Mucosa of stomach (tissue), 1 donor: ENCODE results near the gene NINL.

Source experiments
- H3K27me3 ChIP-seq: one replicate; pipeline ENCODE4 v1.7.0; 2013; ENCODE audit warnings: mild to moderate bottlenecking, low read length; ENCODE audit not compliant: control insufficient read depth, insufficient read depth
- H3K36me3 ChIP-seq: one replicate; pipeline ENCODE4 v1.7.0; 2013; ENCODE audit warnings: low read length; ENCODE audit not compliant: control insufficient read depth, insufficient read depth
- H3K4me1 ChIP-seq: one replicate; pipeline ENCODE4 v1.7.0; 2013; ENCODE audit warnings: mild to moderate bottlenecking, low read length; ENCODE audit not compliant: control insufficient read depth, insufficient read depth
- H3K4me3 ChIP-seq: one replicate; pipeline ENCODE4 v1.7.0; 2013; ENCODE audit warnings: low read length
- H3K9ac ChIP-seq: one replicate; pipeline ENCODE4 v1.7.0; 2013; ENCODE audit warnings: mild to moderate bottlenecking, low read length, moderate library complexity
- H3K9me3 ChIP-seq: one replicate; pipeline ENCODE4 v1.7.0; 2013; ENCODE audit warnings: mild to moderate bottlenecking, low read length, moderate library complexity; ENCODE audit not compliant: control insufficient read depth
- donor health status: Pancreatic carcinoma.

The NINL gene

DNA sequence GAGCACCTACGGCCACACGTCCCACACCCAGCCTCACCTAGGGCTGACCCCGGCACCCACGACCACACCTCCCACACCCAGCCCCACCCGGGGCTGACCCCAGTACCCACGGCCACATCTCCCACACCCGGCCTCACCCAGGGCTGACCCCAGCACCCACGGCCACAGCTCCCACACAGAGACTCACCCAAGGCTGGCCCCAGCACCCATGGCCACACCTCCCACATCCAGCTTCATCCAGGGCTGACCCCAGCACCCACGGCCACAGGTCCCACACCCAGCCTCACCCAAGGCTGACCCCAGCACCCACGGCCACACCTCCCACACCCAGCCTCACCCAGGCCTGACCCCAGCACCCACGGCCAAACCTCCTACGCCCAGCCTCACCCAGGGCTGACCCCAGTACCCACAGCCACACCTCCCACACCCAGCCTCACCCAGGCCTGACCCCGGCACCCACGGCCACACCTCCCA, 36.7 kb downstream of the NINL start:
- Histone ChIP-seq H3K4me3 (no peak overlapping the region), H3K4me1 (peaks cover 30% of the 10 kb centered on the region), H3K9ac (no peak overlapping the region), H3K36me3 (no peaks in the 10 kb centered on the region), H3K9me3 (no peaks in the 10 kb centered on the region), H3K27me3 (no peaks in the 10 kb centered on the region)

GRCh38 chr20:25547999-25548398, 37.3 kb downstream of the NINL start:
- H3K4me3 ChIP-seq: no peak overlapping the region
- H3K36me3 ChIP-seq: no peaks in the 10 kb centered on the region
- H3K4me1 ChIP-seq: peaks cover 30% of the 10 kb centered on the region
- H3K9me3 ChIP-seq: no peaks in the 10 kb centered on the region
- no peak overlapping the region for H3K9ac ChIP-seq
- no peaks in the 10 kb centered on the region for H3K27me3 ChIP-seq

DNA sequence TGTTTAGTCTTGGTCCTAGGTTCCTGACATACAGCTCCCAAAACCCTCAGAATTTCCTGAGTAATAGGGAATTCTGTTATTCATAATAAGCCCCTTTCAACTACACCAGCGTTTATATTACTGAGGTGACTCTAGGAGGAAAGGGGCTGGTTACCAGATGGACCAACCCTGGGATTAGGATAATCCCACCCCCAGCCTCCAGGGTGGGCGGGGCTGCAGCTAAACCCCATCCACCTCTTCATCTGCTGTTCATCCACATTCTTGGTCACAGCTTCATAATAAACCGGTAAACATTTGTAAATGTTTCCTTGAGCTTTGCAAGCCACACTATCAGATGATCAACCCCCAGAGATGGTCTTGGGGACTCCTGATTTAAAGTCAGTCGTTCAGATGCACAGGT, 38.3 kb downstream of the NINL start:
- no peaks in the 10 kb centered on the region for H3K27me3 ChIP-seq
- no peak overlapping the region for H3K9ac ChIP-seq
- no peak overlapping the region for H3K4me3 ChIP-seq
- H3K9me3 ChIP-seq: no peaks in the 10 kb centered on the region
- H3K36me3 ChIP-seq: no peaks in the 10 kb centered on the region
- peaks cover 30% of the 10 kb centered on the region for H3K4me1 ChIP-seq

DNA sequence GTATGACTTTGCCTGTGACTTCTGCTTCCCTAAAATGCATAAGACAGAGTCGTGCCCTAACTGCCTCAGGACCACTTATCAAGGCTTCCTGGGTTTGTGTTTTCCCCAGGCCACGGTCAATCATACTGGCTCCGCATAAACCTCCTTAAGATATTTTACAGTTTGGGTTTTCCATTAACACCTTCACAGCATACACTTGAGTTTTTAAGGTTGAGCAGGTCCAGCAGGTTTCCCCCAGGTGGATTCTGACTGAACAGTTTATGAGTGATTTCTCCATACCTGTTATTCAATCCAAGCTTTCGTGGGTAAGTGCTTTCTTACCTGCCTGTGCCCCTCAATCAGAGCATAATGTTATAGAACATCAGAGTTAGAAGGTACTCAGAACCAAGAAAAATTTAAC, 39.3 kb downstream of the NINL start:
- H3K27me3 ChIP-seq: no peaks in the 10 kb centered on the region
- no peak overlapping the region for H3K4me3 ChIP-seq
- no peaks in the 10 kb centered on the region for H3K36me3 ChIP-seq
- H3K9ac ChIP-seq: no peak overlapping the region
- peaks cover 24% of the 10 kb centered on the region for H3K4me1 ChIP-seq
- no peaks in the 10 kb centered on the region for H3K9me3 ChIP-seq

- H3K27me3 ChIP-seq: no peaks in the 10 kb centered on the region
- no peaks in the 10 kb centered on the region for H3K9me3 ChIP-seq
- peaks cover 23% of the 10 kb centered on the region for H3K4me1 ChIP-seq
- no peak overlapping the region for H3K9ac ChIP-seq
- no peak overlapping the region for H3K4me3 ChIP-seq
- H3K36me3 ChIP-seq: no peaks in the 10 kb centered on the region
Observed at GRCh38 chr20:25545171-25545570, 40.2 kb downstream of the NINL start.

GRCh38 chr20:25544734-25545133, 40.6 kb downstream of the NINL start:
- Histone ChIP-seq H3K9ac (no peak overlapping the region), H3K27me3 (no peaks in the 10 kb centered on the region), H3K4me1 (peaks cover 19% of the 10 kb centered on the region), H3K9me3 (no peaks in the 10 kb centered on the region), H3K36me3 (no peaks in the 10 kb centered on the region), H3K4me3 (no peak overlapping the region)

GRCh38 chr20:25544311-25544710, 41.0 kb downstream of the NINL start:
- no peaks in the 10 kb centered on the region for H3K27me3 ChIP-seq
- H3K4me1 ChIP-seq: peaks cover 15% of the 10 kb centered on the region
- H3K9me3 ChIP-seq: no peaks in the 10 kb centered on the region
- H3K9ac ChIP-seq: no peak overlapping the region
- H3K36me3 ChIP-seq: no peaks in the 10 kb centered on the region
- H3K4me3 ChIP-seq: no peak overlapping the region

GRCh38 chr20:25543068-25543467, 42.3 kb downstream of the NINL start:
- no peak overlapping the region for H3K9ac ChIP-seq
- H3K36me3 ChIP-seq: no peaks in the 10 kb centered on the region
- H3K9me3 ChIP-seq: no peaks in the 10 kb centered on the region
- peaks cover 2% of the 10 kb centered on the region for H3K4me1 ChIP-seq
- H3K4me3 ChIP-seq: no peak overlapping the region
- no peaks in the 10 kb centered on the region for H3K27me3 ChIP-seq

DNA sequence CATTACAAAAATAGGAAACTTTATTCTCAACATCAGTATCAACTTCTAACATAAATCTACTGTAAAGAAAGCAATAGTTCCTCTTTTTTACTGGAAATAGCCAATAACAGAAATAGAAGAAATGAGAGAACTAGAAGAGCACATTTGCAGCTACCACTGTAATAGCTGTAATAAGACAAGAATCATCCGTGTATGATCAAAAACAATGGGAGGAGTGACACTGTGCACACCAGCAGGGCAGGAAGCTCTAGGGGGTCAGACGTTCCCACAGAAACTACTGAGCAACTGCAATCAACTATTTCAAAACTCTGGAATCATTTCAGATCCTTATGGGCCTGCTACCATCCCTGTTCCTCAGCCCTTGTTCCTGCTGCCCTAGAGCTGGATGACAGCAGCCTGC, 43.7 kb downstream of the NINL start:
- Histone ChIP-seq H3K9ac (no peak overlapping the region), H3K9me3 (no peaks in the 10 kb centered on the region), H3K4me1 (no peaks in the 10 kb centered on the region), H3K36me3 (no peaks in the 10 kb centered on the region), H3K4me3 (no peak overlapping the region), H3K27me3 (no peaks in the 10 kb centered on the region)

GRCh38 chr20:25539742-25540672, 45.3 kb downstream of the NINL start:
- Histone ChIP-seq H3K9me3 (no peaks in the 10 kb centered on the region), H3K27me3 (no peaks in the 10 kb centered on the region), H3K9ac (peak overlapping the region; percentile 4), H3K4me3 (no peak overlapping the region), H3K36me3 (no peaks in the 10 kb centered on the region), H3K4me1 (no peaks in the 10 kb centered on the region)

DNA sequence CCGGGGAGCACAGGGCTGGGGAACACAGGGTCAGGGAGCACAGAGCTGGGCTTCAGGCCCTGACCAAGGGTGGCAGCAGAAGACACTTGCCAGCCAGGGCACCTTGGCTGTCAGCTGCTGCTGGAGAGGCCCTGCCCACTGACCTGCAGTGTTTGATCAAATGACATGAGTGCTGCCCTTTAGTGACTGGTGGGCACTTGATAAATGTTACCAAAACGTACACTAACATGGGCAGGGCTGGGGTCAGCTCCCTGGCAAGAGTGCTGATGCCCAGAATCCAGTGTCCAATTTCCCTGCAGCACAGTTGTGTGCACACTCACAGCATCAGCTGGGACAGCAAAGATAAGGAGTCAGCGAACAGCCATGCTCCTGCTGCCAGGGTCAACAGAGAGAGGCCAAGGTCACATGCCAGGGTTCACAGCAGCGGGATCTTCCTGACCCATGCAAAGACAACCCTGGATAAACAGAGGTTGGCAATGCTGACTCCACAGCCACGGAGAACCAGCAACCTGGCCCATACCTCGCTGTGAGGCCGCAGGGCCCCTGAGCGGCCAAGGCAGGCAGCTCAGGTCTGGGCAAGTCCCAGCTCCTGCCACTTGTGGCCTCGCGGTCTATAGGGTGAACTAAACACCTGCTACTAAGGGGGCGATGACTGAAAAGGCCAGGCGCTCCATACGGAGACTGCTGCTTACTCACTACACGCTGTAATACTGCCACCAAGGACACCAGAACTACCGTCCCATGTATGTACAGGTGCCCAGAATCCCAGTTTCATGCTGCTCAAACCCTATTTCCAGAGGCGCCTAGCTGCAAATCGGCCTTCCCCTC, 46.3 kb downstream of the NINL start:
- Histone ChIP-seq H3K4me3 (no peak overlapping the region), H3K9ac (peak overlapping the region; percentile 4), H3K27me3 (no peaks in the 10 kb centered on the region), H3K4me1 (no peaks in the 10 kb centered on the region), H3K36me3 (no peaks in the 10 kb centered on the region), H3K9me3 (no peaks in the 10 kb centered on the region)

DNA sequence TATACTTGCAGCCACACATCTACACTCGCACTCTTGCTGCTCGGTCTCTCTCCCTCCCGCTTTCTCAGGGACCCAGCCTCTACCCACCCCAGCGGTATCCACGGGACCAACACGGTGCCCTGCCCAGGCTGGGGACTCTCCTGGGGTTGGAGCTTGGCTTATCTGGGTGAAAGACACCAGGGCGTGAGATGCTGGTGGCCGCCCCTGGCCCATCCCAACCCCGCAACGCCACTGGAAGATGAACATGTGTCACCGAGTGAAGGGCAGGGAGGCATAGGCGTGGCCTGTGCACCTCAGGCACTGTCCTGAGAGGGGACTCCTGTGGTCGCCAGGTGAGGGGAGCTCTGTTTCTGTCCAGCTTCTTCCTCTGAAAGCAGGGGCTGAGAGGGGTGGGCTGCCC, 47.4 kb downstream of the NINL start:
- H3K9me3 ChIP-seq: no peaks in the 10 kb centered on the region
- no peaks in the 10 kb centered on the region for H3K27me3 ChIP-seq
- H3K4me1 ChIP-seq: no peaks in the 10 kb centered on the region
- H3K4me3 ChIP-seq: no peak overlapping the region
- H3K9ac ChIP-seq: no peak overlapping the region
- H3K36me3 ChIP-seq: no peaks in the 10 kb centered on the region
